Bronchial epithelial cell (primary cell): ENCODE results near the gene RGS6. TPM values are rescaled to one million over a fixed set of nuclear protein-coding genes. Genes with fewer than 3 reads are reported as not detected.

Experiments
- DNase-seq: peaks from one replicate; pipeline ENCODE4 v3.0.0-alpha.2; 2010; ENCODE audit warnings: low read depth
- FAIRE-seq: peaks from 2 replicates; lab custom pipeline; 2011; peaks lifted over from hg19 to GRCh38; lab: Jason Lieb, UNC
- H3K27me3 ChIP-seq: 2 replicates; pipeline ENCODE4 v1.5.1; 2011; ENCODE audit warnings: low read length; ENCODE audit not compliant: control insufficient read depth, insufficient read depth
- H3K36me3 ChIP-seq: 2 replicates; pipeline ENCODE4 v1.5.1; 2011; ENCODE audit warnings: low read length; ENCODE audit not compliant: control insufficient read depth, insufficient read depth
- H3K4me3 ChIP-seq: 2 replicates; pipeline ENCODE4 v1.5.1; 2011; ENCODE audit warnings: mild to moderate bottlenecking, low read depth, low read length, control low read depth
- CTCF ChIP-seq: IDR thresholded peaks from 2 replicates; pipeline ENCODE4 v1.5.1; 2011; ENCODE audit warnings: mild to moderate bottlenecking, moderate library complexity, low read length, control low read depth, inconsistent platforms; ENCODE audit not compliant: insufficient read depth, severe bottlenecking
- total RNA-seq: library from RNA; depleted of rRNA; stranded (reverse); fragments of >200 nt; gene quantifications from 2 replicates; pipeline ENCODE4 v1.2.1, GENCODE V29; 2014

The RGS6 gene
- total RNA-seq, 1 donor from 2014 or later, result not detected

DNA sequence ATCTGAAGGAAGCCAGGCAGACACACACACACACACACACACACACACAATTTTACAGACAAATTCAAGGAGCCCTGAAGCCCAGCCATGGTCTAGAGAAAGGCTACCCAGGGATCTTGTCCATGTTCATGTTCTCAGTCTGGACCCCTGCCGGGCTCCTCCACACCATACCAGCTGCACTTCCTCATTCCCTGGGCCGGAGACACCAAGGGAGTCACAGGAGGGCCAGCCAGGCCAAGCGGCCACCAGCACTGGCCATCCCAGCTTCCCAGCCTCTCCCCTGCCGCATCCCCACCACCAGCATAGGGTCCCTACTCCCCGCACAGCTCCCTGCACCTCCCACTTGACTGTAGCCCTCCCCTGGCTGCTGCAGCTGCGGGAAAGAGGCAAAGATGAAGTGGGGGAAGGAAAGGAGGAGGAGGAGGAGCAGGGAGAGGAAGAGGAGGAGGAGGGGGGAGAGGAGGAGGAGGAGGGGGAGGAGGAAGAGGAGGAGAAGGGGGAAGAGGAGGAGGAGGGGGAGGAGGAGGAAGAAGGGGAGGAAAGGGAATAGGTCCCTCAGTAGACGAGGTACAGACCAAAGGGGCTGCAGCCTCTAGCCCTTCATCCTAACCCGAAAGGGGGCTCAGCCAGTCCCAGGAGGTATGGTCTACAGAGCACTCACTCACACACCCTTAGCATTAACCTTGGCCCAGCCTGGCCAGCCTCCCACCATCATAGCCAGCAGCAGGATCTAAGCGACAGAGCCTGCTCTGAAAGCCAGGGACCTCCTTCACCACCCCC is 668.5 kb downstream of the RGS6 start:
- no peak for TF ChIP-seq CTCF
- no peak for DNase-seq
- Histone ChIP-seq H3K27me3 (no peaks in the 10 kb centered on the region), H3K4me3 (no peak overlapping the region), H3K36me3 (no peaks in the 10 kb centered on the region)
- FAIRE-seq, result no peak

DNA sequence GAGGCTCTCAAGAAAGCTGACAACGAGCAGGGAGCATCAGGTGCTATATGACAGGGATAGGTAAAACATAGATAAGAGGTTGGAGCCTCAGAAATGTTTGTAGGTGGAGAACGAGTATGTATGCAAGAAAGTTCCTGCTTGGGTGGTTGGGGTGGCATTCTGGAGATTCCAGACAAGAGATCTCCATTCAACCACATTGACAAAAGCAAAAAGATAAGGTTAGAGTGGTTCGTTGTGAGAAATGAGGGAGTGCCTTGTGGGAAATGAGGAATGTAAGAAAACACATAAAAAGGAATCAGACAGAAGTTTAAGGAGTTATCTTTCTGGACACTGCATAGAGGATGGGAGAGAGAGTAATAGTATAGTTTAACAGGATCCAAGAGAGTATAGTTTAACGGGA is 671.4 kb downstream of the RGS6 start:
- FAIRE-seq (no peak), DNase-seq (no peak)
- H3K36me3 ChIP-seq, result no peaks in the 10 kb centered on the region
- no peak for TF ChIP-seq CTCF
- H3K27me3 ChIP-seq, result no peaks in the 10 kb centered on the region
- no peak overlapping the region for H3K4me3 ChIP-seq

- Histone ChIP-seq H3K4me3 (no peak overlapping the region), H3K36me3 (no peaks in the 10 kb centered on the region), H3K27me3 (no peaks in the 10 kb centered on the region)
- peak; percentile 82 for FAIRE-seq
- DNase-seq, result no peak
- TF ChIP-seq CTCF, result no peak
Measured at GRCh38 chr14:72604133-72604532, 671.9 kb downstream of the RGS6 start.

GRCh38 chr14:72605096-72605920 is 673.1 kb downstream of the RGS6 start:
- Histone ChIP-seq H3K4me3 (no peak overlapping the region), H3K36me3 (no peaks in the 10 kb centered on the region), H3K27me3 (no peaks in the 10 kb centered on the region)
- TF ChIP-seq CTCF, result no peak
- DNase-seq (no peak), FAIRE-seq (peak; percentile 23)

- no peak for TF ChIP-seq CTCF
- Histone ChIP-seq H3K36me3 (no peaks in the 10 kb centered on the region), H3K27me3 (no peaks in the 10 kb centered on the region), H3K4me3 (no peak overlapping the region)
- no peak for DNase-seq
- FAIRE-seq, result no peak
Measured at GRCh38 chr14:72605921-72606220, 673.6 kb downstream of the RGS6 start.
